K562 (cell line): ENCODE results near the gene SSH3.

ENCODE experiments used
- CTCF ChIP-seq, 3 experiments: IDR thresholded peaks in 2 of 3; conservative IDR thresholded peaks in 1 of 3; 2 replicates each; pipeline ENCODE4 v1.5.1; 2011 to 2012; ENCODE audit warnings: low read length in 3 of 3, mild to moderate bottlenecking in 3 of 3, control low read depth in 2 of 3, improper control_type of control experiment in 1 of 3, inconsistent platforms in 1 of 3, low read depth in 1 of 3, mixed read lengths in 1 of 3, moderate library complexity in 1 of 3; ENCODE audit not compliant: insufficient read depth in 2 of 3
- KAT7 ChIP-seq: sonication (generic); formaldehyde crosslinking; IDR thresholded peaks from 2 replicates; pipeline ENCODE4 v1.8.0; 2022; ENCODE audit warnings: missing genetic modification reagents, mild to moderate bottlenecking, borderline replicate concordance
- MAFF ChIP-seq: IDR thresholded peaks from 2 replicates; pipeline ENCODE4 v1.6.1; 2012; ENCODE audit warnings: low read length, improper control_type of control experiment
- NFYB ChIP-seq: IDR thresholded peaks from 2 replicates; pipeline ENCODE4 v1.6.1; 2011; ENCODE audit warnings: mild to moderate bottlenecking, moderate library complexity; ENCODE audit not compliant: insufficient read length; ENCODE audit errors: extremely low read depth
- RFX5 ChIP-seq: IDR thresholded peaks from 2 replicates; pipeline ENCODE4 v1.6.1; 2011; ENCODE audit warnings: low read depth, mild to moderate bottlenecking, improper control_type of control experiment, low read length
- ZNF695 ChIP-seq: fragments of 450-650 bp; formaldehyde crosslinking; IDR thresholded peaks from 2 replicates; pipeline ENCODE4 v1.4.0; 2020; ENCODE audit warnings: mild to moderate bottlenecking, moderate library complexity
- ZNF699 ChIP-seq: fragments of 250-450 bp; sonication (Bioruptor Pico); IDR thresholded peaks from 2 replicates; pipeline ENCODE4 v1.8.0; 2021; ENCODE audit warnings: mild to moderate bottlenecking, moderate library complexity; ENCODE audit not compliant: insufficient replicate concordance

GRCh38 chr11:67355023-67355793, 51.9 kb downstream of the SSH3 start:
- no peak for TF ChIP-seq MAFF
- TF ChIP-seq CTCF (IDR thresholded peaks at IDR 0.05 in 2 of 3, conservative IDR thresholded peaks at IDR 0.05 in 1 of 3; ENCODE audit: insufficient read depth in 2 of 3, low read depth in 1 of 3, low read length in 3 of 3), result no peak
- no peak for TF ChIP-seq RFX5
- TF ChIP-seq KAT7 (CRISPR knock-in tag), result no peak
- no peak for TF ChIP-seq ZNF699 (CRISPR knock-in tag)
- TF ChIP-seq ZNF695 (CRISPR knock-in tag), result no peak
- no peak for TF ChIP-seq NFYB
